HepG2 (cell line): ENCODE data around the gene CAPG. TPM values are rescaled to one million over a fixed set of nuclear protein-coding genes. Genes with fewer than 3 reads are reported as not detected.

Source experiments
- BATF2 ChIP-seq: sonication (generic); formaldehyde crosslinking; IDR thresholded peaks from 2 replicates; pipeline ENCODE4 v1.8.0; 2022; ENCODE audit warnings: mild to moderate bottlenecking, missing genetic modification reagents, moderate library complexity
- FOXK1 ChIP-seq: sonication (generic); formaldehyde crosslinking; IDR thresholded peaks from 2 replicates; pipeline ENCODE4 v1.4.0; 2020; ENCODE audit warnings: low read depth, missing genetic modification reagents, borderline replicate concordance
- GATAD2A ChIP-seq: IDR thresholded peaks from 2 replicates; pipeline ENCODE4 v1.6.1; 2016
- HNF4A ChIP-seq: sonication (generic); formaldehyde crosslinking; IDR thresholded peaks from 2 replicates; pipeline ENCODE4 v1.4.0; 2020; ENCODE audit warnings: missing genetic modification reagents
- HNRNPLL ChIP-seq: fragments of 200-400 bp; formaldehyde crosslinking; IDR thresholded peaks from 2 replicates; pipeline ENCODE4 v1.6.1; 2017; ENCODE audit warnings: mild to moderate bottlenecking, low read depth, low read length; ENCODE audit not compliant: poor library complexity, severe bottlenecking
- HOMEZ ChIP-seq: IDR thresholded peaks from 2 replicates; pipeline ENCODE4 v1.6.1; 2016; ENCODE audit warnings: low read depth
- IRF2 ChIP-seq: IDR thresholded peaks from 2 replicates; pipeline ENCODE4 v1.6.1; 2018; ENCODE audit warnings: missing genetic modification reagents, missing compliant biosample characterization
- KDM3A ChIP-seq: IDR thresholded peaks from 2 replicates; pipeline ENCODE4 v1.6.1; 2018; ENCODE audit warnings: low read depth, missing compliant biosample characterization
- KLF16 ChIP-seq, 2 experiments: sonication (generic) in 1 of 2; formaldehyde crosslinking in 1 of 2; IDR thresholded peaks; 2 replicates each; pipeline versions ENCODE4 v1.6.1 to v1.8.0; 2016 to 2023; ENCODE audit warnings: missing genetic modification reagents in 2 of 2, missing compliant biosample characterization in 1 of 2
- LCORL ChIP-seq, 2 experiments: fragments of 450-650 bp in 1 of 2; sonication (generic) in 1 of 2; formaldehyde crosslinking in 1 of 2; IDR thresholded peaks; 2 replicates each; pipeline versions ENCODE4 v1.5.0 to v1.6.1; 2017 to 2020; ENCODE audit warnings: antibody characterized with exemption in 1 of 2, missing genetic modification reagents in 1 of 2
- MAFK ChIP-seq, 2 experiments: IDR thresholded peaks in 1 of 2; conservative IDR thresholded peaks in 1 of 2; 2 replicates each; pipeline ENCODE4 v1.6.1; 2011; ENCODE audit warnings: improper control_type of control experiment in 2 of 2, low read length in 2 of 2
- MXD4 ChIP-seq: IDR thresholded peaks from 2 replicates; pipeline ENCODE4 v1.6.1; 2016; ENCODE audit warnings: mild to moderate bottlenecking, missing biosample characterization, missing genetic modification reagents
- PAF1 ChIP-seq: IDR thresholded peaks from 2 replicates; pipeline ENCODE4 v1.6.1; 2016; ENCODE audit warnings: missing genetic modification reagents, missing compliant biosample characterization
- PHB2 ChIP-seq: fragments of 450-650 bp; IDR thresholded peaks from 2 replicates; pipeline ENCODE4 v1.6.1; 2018; ENCODE audit not compliant: partially characterized antibody
- POLR2G ChIP-seq: fragments of 200-400 bp; formaldehyde crosslinking; IDR thresholded peaks from 2 replicates; pipeline ENCODE4 v1.6.1; 2018; ENCODE audit warnings: mild to moderate bottlenecking, low read depth, low read length, moderate library complexity
- SMAD9 ChIP-seq: sonication (generic); formaldehyde crosslinking; IDR thresholded peaks from 2 replicates; pipeline ENCODE4 v1.5.1; 2020; ENCODE audit warnings: mild to moderate bottlenecking, missing genetic modification reagents
- TAF1 ChIP-seq: sonication (generic); formaldehyde crosslinking; IDR thresholded peaks from 2 replicates; pipeline ENCODE4 v1.4.0; 2020; ENCODE audit warnings: missing genetic modification reagents
- TERF1 ChIP-seq: sonication (generic); formaldehyde crosslinking; IDR thresholded peaks from 2 replicates; pipeline ENCODE4 v1.8.0; 2022; ENCODE audit warnings: mild to moderate bottlenecking, missing genetic modification reagents, moderate library complexity
- ZBTB2 ChIP-seq: sonication (generic); formaldehyde crosslinking; IDR thresholded peaks from 2 replicates; pipeline ENCODE4 v1.8.0; 2022; ENCODE audit warnings: low read depth, missing genetic modification reagents
- ZC3H13 ChIP-seq: sonication (generic); formaldehyde crosslinking; IDR thresholded peaks from 2 replicates; pipeline ENCODE4 v1.8.1; 2023; ENCODE audit warnings: mild to moderate bottlenecking, missing genetic modification reagents, moderate library complexity
- ZNF17 ChIP-seq: sonication (generic); formaldehyde crosslinking; IDR thresholded peaks from 2 replicates; pipeline ENCODE4 v1.5.0; 2020; ENCODE audit warnings: mild to moderate bottlenecking, missing genetic modification reagents
- ZNF230 ChIP-seq: sonication (generic); formaldehyde crosslinking; IDR thresholded peaks from 2 replicates; pipeline ENCODE4 v1.4.0; 2020; ENCODE audit warnings: mild to moderate bottlenecking, missing genetic modification reagents
- ZNF562 ChIP-seq: sonication (generic); formaldehyde crosslinking; IDR thresholded peaks from 2 replicates; pipeline ENCODE4 v1.8.0; 2022; ENCODE audit warnings: missing genetic modification reagents, borderline replicate concordance
- ZNF567 ChIP-seq: sonication (generic); formaldehyde crosslinking; IDR thresholded peaks from 2 replicates; pipeline ENCODE4 v1.8.1; 2023; ENCODE audit warnings: mild to moderate bottlenecking, missing genetic modification reagents, borderline replicate concordance
- ZNF761 ChIP-seq: sonication (generic); formaldehyde crosslinking; conservative IDR thresholded peaks from 2 replicates; pipeline ENCODE4 v1.4.0; 2020; ENCODE audit warnings: mild to moderate bottlenecking, missing genetic modification reagents
- ZNF891 ChIP-seq: sonication (generic); formaldehyde crosslinking; IDR thresholded peaks from 2 replicates; pipeline ENCODE4 v1.5.0; 2020; ENCODE audit warnings: mild to moderate bottlenecking, missing genetic modification reagents
- polyA plus RNA-seq, 8 experiments: library from polyadenylated mRNA; depleted of rRNA in 3 of 8; stranded (reverse) in 7 of 8; unstranded in 1 of 8; fragments of >200 nt; fragmentation: Illumina TruSeq in 4 of 8; extraction: Trizol in 4 of 8; gene quantifications; 2 replicates each; pipeline versions ENCODE4 v1.2.1 to v1.2.3, GENCODE V29; 2011 to 2016; ENCODE audit warnings: low read depth in 4 of 8, missing spikeins in 1 of 8, mixed read lengths in 1 of 8; ENCODE audit not compliant: insufficient read depth in 1 of 8
- total RNA-seq, 5 experiments: library from RNA; depleted of rRNA; stranded (reverse); fragments of >200 nt; fragmentation: Illumina TruSeq; extraction: Trizol; gene quantifications; 2 replicates each; pipeline ENCODE4 v1.2.3, GENCODE V29; 2016; ENCODE audit warnings: low read depth in 1 of 5

Gene CAPG
- total and polyA plus RNA-seq, 2 of the 13 experiments (the other 11 are each of a cell fraction or from before 2014, with no cell fraction given): 12.7 to 18.2 TPM

- TF ChIP-seq PAF1 (CRISPR knock-in tag) (0 out of 2 replicates have a peak, but pooled peaks have one; percentile 31), TERF1 (CRISPR knock-in tag) (no peak), ZNF230 (CRISPR knock-in tag) (no peak; the same call in 1 of the 2 replicates), ZBTB2 (CRISPR knock-in tag) (no peak), BATF2 (no peak), POLR2G (no peak; the same call in 1 of the 2 replicates), PHB2 (no peak), GATAD2A (CRISPR knock-in tag) (peak; percentile 80), ZC3H13 (CRISPR knock-in tag) (no peak), ZNF567 (CRISPR knock-in tag) (0 out of 2 replicates have a peak, but pooled peaks have one; percentile 18), FOXK1 (CRISPR knock-in tag) (peak; percentile 68; the same call in 1 of the 2 replicates), MAFK (conservative IDR thresholded peaks at IDR 0.05 in 1 of 2, IDR thresholded peaks at IDR 0.05 in 1 of 2; ENCODE audit: low read length in 2 of 2) (no peak), SMAD9 (CRISPR knock-in tag) (no peak; the same call in 1 of the 2 replicates), TAF1 (CRISPR knock-in tag) (no peak), IRF2 (peak; percentile 88), ZNF17 (CRISPR knock-in tag) (no peak), ZNF562 (no peak), HOMEZ (0 out of 2 replicates have a peak, but pooled peaks have one; percentile 51), LCORL (IDR thresholded peaks at IDR 0.05) (no peak), LCORL (CRISPR knock-in tag; IDR thresholded peaks at IDR 0.05) (peak; percentile 98), MXD4 (peak; percentile 46), HNF4A (CRISPR knock-in tag) (peak; percentile 39; the same call in 1 of the 2 replicates), HNRNPLL (peak; percentile 20), KLF16 (CRISPR knock-in tag; IDR thresholded peaks at IDR 0.05) (peak in 1 of 2 experiments; percentile 17; a peak in 1 of 4 replicates), KDM3A (peak; percentile 99), ZNF761 (CRISPR knock-in tag) (no peak), ZNF891 (peak; percentile 83; the same call in 1 of the 2 replicates)
These were observed 10.5 kb upstream of the CAPG start (continued) for GRCh38 chr2:85420536-85421259.
